Adipocyte (in vitro differentiated cells): Measurements from ENCODE around the gene BRPF1.

Source experiments
- DNase-seq: peaks from one replicate; pipeline ENCODE4 v3.0.0-alpha.2; 2015; ENCODE audit warnings: low read depth
- H3K27me3 ChIP-seq: replicated peaks from 2 replicates; pipeline ENCODE4 v1.7.0; 2013; ENCODE audit warnings: mild to moderate bottlenecking, low read length, moderate library complexity; ENCODE audit not compliant: control insufficient read depth, insufficient read depth
- H3K36me3 ChIP-seq: 2 replicates; pipeline ENCODE4 v1.7.0; 2013; ENCODE audit warnings: low read length, mild to moderate bottlenecking, moderate library complexity; ENCODE audit not compliant: control insufficient read depth, insufficient read depth, severe bottlenecking
- H3K4me1 ChIP-seq: 2 replicates; pipeline ENCODE4 v1.7.0; 2013; ENCODE audit warnings: mild to moderate bottlenecking, low read length, moderate library complexity; ENCODE audit not compliant: control insufficient read depth, insufficient read depth
- H3K4me3 ChIP-seq: 2 replicates; pipeline ENCODE4 v1.7.0; 2013; ENCODE audit warnings: mild to moderate bottlenecking, low read length, moderate library complexity
- H3K9ac ChIP-seq: 2 replicates; pipeline ENCODE4 v1.7.0; 2013; ENCODE audit warnings: mild to moderate bottlenecking, low read length, moderate library complexity
- H3K9me3 ChIP-seq: 2 replicates; pipeline ENCODE4 v1.7.0; 2013; ENCODE audit warnings: mild to moderate bottlenecking, low read length, moderate library complexity; ENCODE audit not compliant: control insufficient read depth

The BRPF1 gene

GRCh38 chr3:9731206-9732079 is at the start of gene BRPF1:
TSS of gene BRPF1 (plus strand) at chr3:9731735. CDS start at chr3:9734141, 2,406 bp downstream.
- no peaks in the 10 kb centered on the region for H3K9me3 ChIP-seq
- H3K4me1 ChIP-seq, result peaks cover 48% of the 10 kb centered on the region
- peak; percentile 100 for DNase-seq
- H3K4me3 ChIP-seq, result peak within 1 kb of the TSS; percentile 86
- no peaks in the 10 kb centered on the region for H3K27me3 ChIP-seq
- peaks cover 19% of the 10 kb centered on the region for H3K36me3 ChIP-seq
- H3K9ac ChIP-seq, result peak within 1 kb of the TSS; percentile 99

- no peaks in the 10 kb centered on the region for H3K9me3 ChIP-seq
- no peak overlapping the region for H3K9ac ChIP-seq
- no peak overlapping the region for H3K4me3 ChIP-seq
- DNase-seq, result no peak
- H3K4me1 ChIP-seq, result no peaks in the 10 kb centered on the region
- H3K36me3 ChIP-seq, result peaks cover 94% of the 10 kb centered on the region
- no peaks in the 10 kb centered on the region for H3K27me3 ChIP-seq
These were observed 49.4 kb upstream of the BRPF1 start for GRCh38 chr3:9682096-9682495.

- H3K9me3 ChIP-seq, result no peaks in the 10 kb centered on the region
- H3K4me3 ChIP-seq, result no peak overlapping the region
- peaks cover 92% of the 10 kb centered on the region for H3K36me3 ChIP-seq
- H3K4me1 ChIP-seq, result no peaks in the 10 kb centered on the region
- no peak for DNase-seq
- H3K9ac ChIP-seq, result no peak overlapping the region
- no peaks in the 10 kb centered on the region for H3K27me3 ChIP-seq
These were observed 48.1 kb upstream of the BRPF1 start for GRCh38 chr3:9683426-9683825.

GRCh38 chr3:9685216-9686049 is 46.1 kb upstream of the BRPF1 start:
- H3K27me3 ChIP-seq, result no peaks in the 10 kb centered on the region
- no peaks in the 10 kb centered on the region for H3K9me3 ChIP-seq
- H3K9ac ChIP-seq, result no peak overlapping the region
- peaks cover 93% of the 10 kb centered on the region for H3K36me3 ChIP-seq
- peaks cover 2% of the 10 kb centered on the region for H3K4me1 ChIP-seq
- H3K4me3 ChIP-seq, result no peak overlapping the region
- no peak for DNase-seq

- Histone ChIP-seq H3K4me1 (peaks cover 8% of the 10 kb centered on the region), H3K9me3 (no peaks in the 10 kb centered on the region), H3K9ac (no peak overlapping the region), H3K4me3 (no peak overlapping the region), H3K36me3 (peaks cover 95% of the 10 kb centered on the region), H3K27me3 (no peaks in the 10 kb centered on the region)
- DNase-seq, result no peak
These were observed 45.4 kb upstream of the BRPF1 start for GRCh38 chr3:9686050-9686550.

- H3K9me3 ChIP-seq, result no peaks in the 10 kb centered on the region
- H3K4me1 ChIP-seq, result peaks cover 10% of the 10 kb centered on the region
- no peak overlapping the region for H3K4me3 ChIP-seq
- no peaks in the 10 kb centered on the region for H3K27me3 ChIP-seq
- H3K36me3 ChIP-seq, result peaks cover 91% of the 10 kb centered on the region
- no peak overlapping the region for H3K9ac ChIP-seq
- DNase-seq, result no peak
These were observed 44.8 kb upstream of the BRPF1 start for GRCh38 chr3:9686703-9687102.

- no peak overlapping the region for H3K4me3 ChIP-seq
- no peaks in the 10 kb centered on the region for H3K9me3 ChIP-seq
- peaks cover 90% of the 10 kb centered on the region for H3K36me3 ChIP-seq
- no peak overlapping the region for H3K9ac ChIP-seq
- peaks cover 10% of the 10 kb centered on the region for H3K4me1 ChIP-seq
- no peaks in the 10 kb centered on the region for H3K27me3 ChIP-seq
- DNase-seq, result no peak
These were observed 44.0 kb upstream of the BRPF1 start for GRCh38 chr3:9687514-9687913.

GRCh38 chr3:9688961-9689360 is 42.6 kb upstream of the BRPF1 start:
- H3K9ac ChIP-seq, result no peak overlapping the region
- no peaks in the 10 kb centered on the region for H3K27me3 ChIP-seq
- peaks cover 94% of the 10 kb centered on the region for H3K36me3 ChIP-seq
- no peak for DNase-seq
- peaks cover 10% of the 10 kb centered on the region for H3K4me1 ChIP-seq
- H3K4me3 ChIP-seq, result no peak overlapping the region
- no peaks in the 10 kb centered on the region for H3K9me3 ChIP-seq

GRCh38 chr3:9689757-9690156 is 41.8 kb upstream of the BRPF1 start:
- Histone ChIP-seq H3K4me3 (no peak overlapping the region), H3K4me1 (peaks cover 10% of the 10 kb centered on the region), H3K36me3 (peaks cover 92% of the 10 kb centered on the region), H3K27me3 (no peaks in the 10 kb centered on the region), H3K9me3 (no peaks in the 10 kb centered on the region), H3K9ac (no peak overlapping the region)
- DNase-seq, result no peak

- Histone ChIP-seq H3K4me1 (peaks cover 10% of the 10 kb centered on the region), H3K9me3 (no peaks in the 10 kb centered on the region), H3K36me3 (peaks cover 92% of the 10 kb centered on the region), H3K4me3 (no peak overlapping the region), H3K27me3 (no peaks in the 10 kb centered on the region), H3K9ac (no peak overlapping the region)
- DNase-seq, result no peak
These were observed 40.8 kb upstream of the BRPF1 start for GRCh38 chr3:9690451-9691450.
